ENCODE measurements around the gene SIGLEC5.

- TF ChIP-seq, protein P1, sequence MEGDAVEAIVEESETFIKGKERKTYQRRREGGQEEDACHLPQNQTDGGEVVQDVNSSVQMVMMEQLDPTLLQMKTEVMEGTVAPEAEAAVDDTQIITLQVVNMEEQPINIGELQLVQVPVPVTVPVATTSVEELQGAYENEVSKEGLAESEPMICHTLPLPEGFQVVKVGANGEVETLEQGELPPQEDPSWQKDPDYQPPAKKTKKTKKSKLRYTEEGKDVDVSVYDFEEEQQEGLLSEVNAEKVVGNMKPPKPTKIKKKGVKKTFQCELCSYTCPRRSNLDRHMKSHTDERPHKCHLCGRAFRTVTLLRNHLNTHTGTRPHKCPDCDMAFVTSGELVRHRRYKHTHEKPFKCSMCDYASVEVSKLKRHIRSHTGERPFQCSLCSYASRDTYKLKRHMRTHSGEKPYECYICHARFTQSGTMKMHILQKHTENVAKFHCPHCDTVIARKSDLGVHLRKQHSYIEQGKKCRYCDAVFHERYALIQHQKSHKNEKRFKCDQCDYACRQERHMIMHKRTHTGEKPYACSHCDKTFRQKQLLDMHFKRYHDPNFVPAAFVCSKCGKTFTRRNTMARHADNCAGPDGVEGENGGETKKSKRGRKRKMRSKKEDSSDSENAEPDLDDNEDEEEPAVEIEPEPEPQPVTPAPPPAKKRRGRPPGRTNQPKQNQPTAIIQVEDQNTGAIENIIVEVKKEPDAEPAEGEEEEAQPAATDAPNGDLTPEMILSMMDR (IDR thresholded peaks at IDR 0.05): no peak
- no peak for TF ChIP-seq POLR2AphosphoS5 (IDR thresholded peaks at IDR 0.05)
Observed at GRCh38 chr19:51593138-51593890, 36.9 kb downstream of the SIGLEC5 start.

Data from gastroesophageal sphincter (tissue), 3 donors.